ENCODE data around the gene CEP131. TPM values are rescaled to one million over a fixed set of nuclear protein-coding genes. Genes with fewer than 3 reads are reported as not detected.

The CEP131 gene
- total and polyA plus RNA-seq, 2 of the 8 experiments (the other 6 are each of a cell fraction or from before 2014, with no cell fraction given): 5.9 to 23.2 TPM

DNA sequence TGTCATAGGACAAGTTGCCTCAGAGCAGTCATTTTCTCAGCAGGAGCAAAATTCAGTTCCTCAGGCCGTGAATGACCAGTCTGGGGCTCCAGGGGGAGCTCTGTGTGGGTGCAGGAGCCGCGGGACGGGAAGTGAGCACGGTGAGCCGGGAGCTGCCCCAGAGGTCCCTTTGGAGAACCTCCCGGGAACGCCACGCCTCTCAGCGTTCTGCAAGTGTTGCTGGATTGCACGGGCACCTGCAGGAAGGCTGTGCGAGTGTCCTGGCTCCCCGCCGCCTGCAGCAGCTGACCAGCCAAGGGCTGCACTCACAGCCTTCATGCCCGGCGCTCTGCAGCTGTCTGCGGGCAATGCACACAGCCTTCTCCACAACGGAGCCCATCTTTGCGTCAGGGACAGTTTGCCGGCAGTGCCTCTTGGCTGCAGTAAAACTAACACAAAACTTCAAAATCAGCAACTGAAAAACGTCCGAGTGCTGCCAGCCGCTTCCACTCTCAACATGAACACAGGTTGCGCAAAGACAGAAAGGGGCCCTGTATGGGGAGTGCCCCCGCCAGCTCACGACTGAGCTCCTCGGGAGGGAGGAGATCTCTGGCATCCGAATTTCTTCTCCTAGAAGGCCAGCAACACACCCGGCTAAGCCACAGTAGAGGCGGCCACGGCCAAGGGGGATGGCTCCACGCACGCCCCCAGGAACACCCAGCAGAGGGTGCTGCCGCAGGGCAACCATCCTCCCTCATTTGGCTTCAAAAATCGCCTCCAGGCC lies 32.4 kb upstream of the CEP131 start:
- H3K4me2 ChIP-seq (ENCODE audit: insufficient read depth in 1 of 2, low read depth in 2 of 2, low read length in 2 of 2): no peak overlapping the region
- 72% methylated on average over 35 of the region's 35 CpGs; no CpG with 5 or more reads in 1 of the 2 experiments for WGBS, 2 experiments (ENCODE audit: extremely low coverage in 1 of 2, insufficient coverage in 1 of 2, insufficient read length in 1 of 2, insufficient replicate concordance in 2 of 2, low coverage in 1 of 2, low lambda C conversion rate in 2 of 2, missing lambda C conversion rate in 1 of 2)
- peaks cover 6% of the 10 kb centered on the region; the same call in 1 of the 2 replicates for H3K23me2 ChIP-seq (ENCODE audit: low read depth, low read length)
- no peak overlapping the region for H2BK120ac ChIP-seq (replicated peaks; ENCODE audit: low read depth, low read length)
- no peak overlapping the region for H3K14ac ChIP-seq (ENCODE audit: insufficient read length)
- peak; percentile 21 to 68 for DNase-seq (ENCODE audit: low read depth in 1 of 2, low spot score in 2 of 2)
- no peak for FAIRE-seq
- H2BK5ac ChIP-seq (ENCODE audit: low read depth, low read length): no peak overlapping the region
- CTCF ChIA-PET (ENCODE audit: partially characterized antibody): interaction anchor here (0.6 to 7.0 kb wide), 42 partner anchors 10 to 346 kb away, joined by 3 to 50 read pairs (median 4); partner anchors contain the start of genes BAHCC1 and FAAP100
- no peak overlapping the region for H3K23ac ChIP-seq (ENCODE audit: insufficient read length)
- H2BK15ac ChIP-seq (ENCODE audit: low read length): no peak overlapping the region
- peaks cover 0 to 7% (median 4%) of the 10 kb centered on the region in 4 experiments; a peak in 3 of 8 replicates for H3K36me3 ChIP-seq (ENCODE audit: control insufficient read depth in 2 of 4, insufficient read depth in 4 of 4, low read length in 3 of 4)
- no peak overlapping the region for H3K4me3 ChIP-seq (ENCODE audit: extremely low read depth in 1 of 4, insufficient read depth in 2 of 4, low read depth in 3 of 4, low read length in 4 of 4)
- H3K27me3 ChIP-seq (replicated peaks in 1 of 4; ENCODE audit: control insufficient read depth in 3 of 4, extremely low read depth in 1 of 4, insufficient read depth in 3 of 4, low read length in 3 of 4): no peaks in the 10 kb centered on the region
- peaks cover 0 to 14% of the 10 kb centered on the region in 2 experiments for H4K20me1 ChIP-seq (replicated peaks in 1 of 2; ENCODE audit: control insufficient read depth in 1 of 2, insufficient read depth in 2 of 2, low read length in 2 of 2)
- no peak overlapping the region for H2BK12ac ChIP-seq (ENCODE audit: low read depth, low read length)
- peaks cover 0 to 8% (median 2%) of the 10 kb centered on the region in 4 experiments; a peak in 3 of 7 replicates for H3K4me1 ChIP-seq (replicated peaks in 1 of 4; ENCODE audit: control insufficient read depth in 3 of 4, insufficient read depth in 4 of 4, low read length in 3 of 4)
- no peaks in the 10 kb centered on the region for H3K79me1 ChIP-seq (ENCODE audit: low read depth, low read length)
- no peak overlapping the region for H2AFZ ChIP-seq (ENCODE audit: low read length)
- H2AK5ac ChIP-seq (ENCODE audit: low read depth, low read length): no peak overlapping the region
- H4K91ac ChIP-seq (replicated peaks; ENCODE audit: insufficient read length, low read length): no peak overlapping the region
- no peak overlapping the region for H3K56ac ChIP-seq (replicated peaks; ENCODE audit: insufficient read length, low read depth, low read length)
- POLR2A ChIA-PET (ENCODE audit: partially characterized antibody): interaction anchor here (0.8 to 1.5 kb wide), 4 partner anchors 32 to 448 kb away, joined by 3 to 5 read pairs (median 4); partner anchors contain the start of genes ACTG1, CEP131 and MRPL12
- H3K79me2 ChIP-seq (ENCODE audit: control insufficient read depth in 1 of 2, insufficient read depth in 2 of 2, low read length in 2 of 2): no peaks in the 10 kb centered on the region
- no peaks in the 10 kb centered on the region for H3K9me3 ChIP-seq (ENCODE audit: insufficient read depth in 2 of 2, low read depth in 1 of 2, low read length in 1 of 2)
- no peak overlapping the region for H3K27ac ChIP-seq (ENCODE audit: low read depth, low read length)
- H4K5ac ChIP-seq (ENCODE audit: insufficient read length, low read depth, low read length): no peak overlapping the region
- H3K18ac ChIP-seq (ENCODE audit: extremely low read depth, low read length): peak overlapping the region; percentile 38; the same call in 1 of the 2 replicates
- no peak overlapping the region for H3K4ac ChIP-seq (replicated peaks; ENCODE audit: insufficient read length, low read depth, low read length)
- no peak overlapping the region for H2BK20ac ChIP-seq (ENCODE audit: low read length)
- H4K8ac ChIP-seq (ENCODE audit: extremely low read depth, insufficient read depth, low read length): no peak overlapping the region
- H3K9ac ChIP-seq (replicated peaks in 1 of 4; ENCODE audit: extremely low read depth in 1 of 4, low read depth in 3 of 4, low read length in 3 of 4): no peak overlapping the region
- TF ChIP-seq EGR1 (IDR thresholded peaks at IDR 0.05; ENCODE audit: borderline replicate concordance, low read depth, low read length) (peak; percentile 31; the same call in 1 of the 2 replicates), TBP (IDR thresholded peaks at IDR 0.05; ENCODE audit: low read depth, low read length) (no peak), TCF12 (IDR thresholded peaks at IDR 0.05; ENCODE audit: low read depth, low read length) (no peak), SP2 (IDR thresholded peaks at IDR 0.05; ENCODE audit: low read length) (no peak), BACH1 (IDR thresholded peaks at IDR 0.05; ENCODE audit: low read length) (no peak), SP4 (IDR thresholded peaks at IDR 0.05; ENCODE audit: low read length) (no peak), SIRT6 (IDR thresholded peaks at IDR 0.05; ENCODE audit: low read length) (no peak), GABPA (IDR thresholded peaks at IDR 0.05; ENCODE audit: borderline replicate concordance, insufficient read depth, low read length) (peak; percentile 37; the same call in 1 of the 2 replicates), KDM1A (IDR thresholded peaks at IDR 0.05; ENCODE audit: borderline replicate concordance, low read length) (no peak), BCL11A (IDR thresholded peaks at IDR 0.05; ENCODE audit: low read depth in 2 of 2, low read length in 2 of 2) (no peak), EP300 (IDR thresholded peaks at IDR 0.05; ENCODE audit: borderline replicate concordance in 1 of 2, low read depth in 2 of 2, low read length in 2 of 2) (no peak)
- TF ChIP-seq, protein P1, sequence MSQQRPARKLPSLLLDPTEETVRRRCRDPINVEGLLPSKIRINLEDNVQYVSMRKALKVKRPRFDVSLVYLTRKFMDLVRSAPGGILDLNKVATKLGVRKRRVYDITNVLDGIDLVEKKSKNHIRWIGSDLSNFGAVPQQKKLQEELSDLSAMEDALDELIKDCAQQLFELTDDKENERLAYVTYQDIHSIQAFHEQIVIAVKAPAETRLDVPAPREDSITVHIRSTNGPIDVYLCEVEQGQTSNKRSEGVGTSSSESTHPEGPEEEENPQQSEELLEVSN (IDR thresholded peaks at IDR 0.05): no peak

Data from H1 (cell line).